Raji (cell line): Measurements from ENCODE around the gene KRTAP1-1.
"Not testable (repeated sequence)": the region's sequence is repeated elsewhere in the genome, so short reads cannot be mapped to it uniquely, and the experiment has no call there.

Experiments
- POLR2A ChIP-seq: IDR thresholded peaks from 2 replicates; pipeline ENCODE4 v1.6.1; 2011; ENCODE audit warnings: low read depth, low read length, control low read depth; ENCODE audit not compliant: insufficient read depth

Gene KRTAP1-1, protein sequence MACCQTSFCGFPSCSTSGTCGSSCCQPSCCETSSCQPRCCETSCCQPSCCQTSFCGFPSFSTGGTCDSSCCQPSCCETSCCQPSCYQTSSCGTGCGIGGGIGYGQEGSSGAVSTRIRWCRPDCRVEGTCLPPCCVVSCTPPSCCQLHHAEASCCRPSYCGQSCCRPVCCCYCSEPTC

DNA sequence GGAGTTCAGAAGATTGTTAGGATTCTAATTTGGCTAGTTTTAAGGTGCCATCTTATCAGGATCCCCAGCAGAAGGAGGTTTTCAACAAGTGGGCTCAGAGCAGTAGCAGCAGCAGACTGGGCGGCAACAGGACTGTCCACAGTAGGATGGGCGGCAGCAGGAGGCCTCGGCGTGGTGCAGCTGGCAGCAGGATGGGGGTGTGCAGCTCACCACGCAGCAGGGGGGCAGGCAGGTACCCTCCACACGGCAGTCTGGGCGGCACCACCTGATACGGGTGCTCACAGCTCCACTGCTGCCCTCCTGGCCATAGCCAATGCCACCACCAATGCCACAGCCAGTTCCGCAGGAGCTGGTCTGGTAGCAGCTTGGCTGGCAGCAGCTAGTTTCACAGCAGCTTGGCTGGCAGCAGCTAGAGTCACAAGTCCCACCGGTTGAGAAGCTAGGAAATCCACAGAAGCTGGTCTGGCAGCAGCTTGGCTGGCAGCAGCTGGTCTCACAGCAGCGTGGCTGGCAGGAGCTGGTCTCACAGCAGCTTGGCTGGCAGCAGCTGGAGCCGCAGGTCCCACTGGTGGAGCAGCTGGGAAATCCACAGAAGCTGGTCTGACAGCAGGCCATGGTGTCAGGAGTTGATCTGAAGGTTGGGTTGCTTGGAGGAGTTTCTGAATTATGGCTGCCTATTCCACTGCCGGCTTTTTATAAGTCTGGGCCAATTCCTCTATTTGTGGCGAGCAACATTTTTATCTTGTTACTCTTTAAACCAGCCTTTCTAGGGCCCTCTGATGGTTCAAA, at the start of gene KRTAP1-1:
Gene KRTAP1-1, minus strand, starts transcription at position 668 of the 789 bp plus-strand sequence. Its CDS starts 53 bp downstream, at position 615.
- not testable (repeated sequence) for TF ChIP-seq POLR2A

DNA sequence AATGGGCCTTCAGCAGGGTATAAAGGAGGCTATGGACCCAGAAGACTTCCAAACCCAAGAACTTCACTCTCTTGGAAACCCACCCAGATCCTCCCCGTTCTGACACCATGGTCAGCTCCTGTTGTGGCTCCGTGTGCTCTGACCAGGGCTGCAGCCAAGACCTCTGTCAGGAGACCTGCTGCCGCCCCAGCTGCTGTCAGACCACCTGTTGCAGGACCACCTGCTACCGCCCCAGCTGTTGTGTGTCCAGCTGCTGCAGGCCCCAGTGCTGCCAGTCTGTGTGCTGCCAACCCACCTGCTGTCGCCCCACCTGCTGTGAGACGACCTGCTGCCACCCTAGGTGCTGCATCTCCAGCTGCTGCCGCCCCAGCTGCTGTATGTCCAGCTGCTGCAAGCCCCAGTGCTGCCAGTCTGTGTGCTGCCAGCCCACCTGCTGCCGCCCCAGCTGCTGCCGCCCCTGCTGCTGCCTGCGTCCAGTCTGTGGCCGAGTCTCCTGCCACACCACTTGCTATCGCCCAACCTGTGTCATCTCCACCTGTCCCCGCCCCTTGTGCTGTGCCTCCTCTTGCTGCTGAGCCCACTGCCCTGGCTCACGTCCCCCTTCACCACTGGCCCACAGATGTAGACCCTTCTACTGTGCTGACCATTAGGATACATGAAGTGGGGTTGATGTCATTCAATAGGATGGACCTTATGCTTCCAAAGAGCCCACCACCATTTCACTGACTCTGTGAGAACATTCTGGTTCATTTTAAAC, 43.0 kb upstream of the KRTAP1-1 start, which contains the start of gene KRTAP4-7:
Gene KRTAP4-7, plus strand, starts transcription at position 51 of the 757 bp plus-strand sequence. Its CDS starts 57 bp downstream, at position 108.
- not testable (repeated sequence) for TF ChIP-seq POLR2A

DNA sequence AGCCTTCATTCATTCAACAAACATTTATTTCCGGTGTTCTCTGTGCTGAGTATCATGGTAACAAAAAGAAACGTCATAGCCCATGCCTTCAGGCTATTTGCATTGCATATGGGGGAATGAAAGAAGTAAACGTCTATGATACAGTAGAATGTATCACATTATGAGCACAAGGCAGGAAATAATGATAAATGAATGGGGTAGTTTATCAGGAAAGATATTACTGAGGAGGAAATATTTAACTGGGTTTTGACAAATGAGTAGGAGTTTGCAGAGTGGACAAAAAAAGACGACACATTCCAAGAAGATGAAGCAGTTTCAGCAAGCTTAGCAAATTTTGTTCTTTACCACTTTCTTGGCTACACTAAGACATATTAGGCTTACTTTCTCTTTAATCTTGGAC, 41.4 kb upstream of the KRTAP1-1 start:
- no peak for TF ChIP-seq POLR2A

DNA sequence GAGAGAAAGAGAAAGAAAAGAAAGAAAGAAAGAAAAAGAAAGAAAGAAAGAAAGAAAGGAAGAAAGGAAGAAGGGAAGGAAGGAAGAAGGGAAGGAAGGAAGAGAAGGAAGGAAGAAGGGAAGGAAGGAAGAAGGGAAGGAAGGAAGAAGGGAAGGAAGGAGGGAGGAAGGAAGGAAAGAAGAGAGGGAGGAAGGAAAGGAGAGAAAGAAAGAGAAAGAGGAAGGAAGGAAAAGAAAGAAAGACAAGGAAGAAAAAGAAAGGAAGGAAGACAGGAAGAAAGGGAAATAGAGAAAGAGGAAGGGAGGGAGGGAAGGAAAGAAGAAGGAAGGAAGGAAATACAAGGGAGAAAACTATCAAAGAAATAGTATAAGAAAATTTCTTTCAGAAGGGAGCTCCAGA, 35.5 kb upstream of the KRTAP1-1 start:
- no peak for TF ChIP-seq POLR2A

DNA sequence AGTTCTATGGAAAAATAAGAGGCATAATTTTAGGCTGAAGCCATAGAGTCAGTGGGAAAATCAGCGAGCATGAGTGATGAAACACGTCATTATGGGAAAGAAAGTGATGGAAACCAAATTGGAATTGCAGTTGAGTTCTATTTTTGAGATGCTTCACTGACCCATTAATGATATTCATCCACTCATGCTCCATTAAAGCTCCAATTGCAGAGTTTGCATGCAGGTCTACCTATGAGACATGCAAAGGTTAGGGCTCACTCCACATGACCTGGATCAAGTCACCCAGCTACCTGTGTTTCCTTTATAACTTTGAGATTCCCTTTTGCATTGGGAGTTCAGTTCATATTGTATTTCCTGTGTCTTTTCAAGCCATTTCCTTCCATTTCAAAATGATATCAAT, 32.4 kb upstream of the KRTAP1-1 start:
- TF ChIP-seq POLR2A = no peak

DNA sequence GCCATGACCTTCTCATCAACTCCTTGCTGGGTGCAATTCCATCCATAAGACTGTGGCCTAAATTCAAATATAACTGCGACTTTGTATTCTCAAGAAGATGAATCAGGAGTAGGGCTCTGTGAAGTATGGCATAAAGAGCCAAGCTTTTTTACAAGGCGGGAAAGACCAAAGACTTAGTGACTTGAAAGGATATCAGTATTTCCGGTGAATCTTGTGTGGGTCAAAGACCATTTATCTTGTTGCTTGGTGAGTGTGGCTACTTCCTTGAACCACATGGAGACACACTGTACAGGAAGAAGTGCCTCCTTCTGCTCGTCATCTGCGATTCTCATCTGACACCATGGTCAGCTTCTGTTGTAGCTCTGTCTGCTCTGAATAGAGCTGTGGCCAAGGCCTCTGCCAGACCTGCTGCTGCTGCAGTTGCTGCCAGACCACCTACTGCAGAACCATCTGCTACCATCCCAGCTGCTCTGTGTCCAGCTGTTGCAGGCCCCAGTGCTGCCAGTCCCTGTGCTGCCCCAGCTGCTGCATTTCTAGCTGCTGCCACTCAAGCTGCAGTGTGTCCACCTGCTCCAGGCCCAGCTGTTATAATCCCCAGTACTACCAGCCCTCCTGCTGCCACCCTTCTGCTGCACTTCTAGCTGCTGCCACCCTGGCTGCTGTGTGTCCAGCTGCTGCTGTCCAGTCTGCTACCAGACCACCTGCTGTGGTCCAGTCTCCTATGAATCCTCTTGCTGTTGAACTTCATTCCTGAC, 30.5 kb upstream of the KRTAP1-1 start:
- TF ChIP-seq POLR2A = no peak

DNA sequence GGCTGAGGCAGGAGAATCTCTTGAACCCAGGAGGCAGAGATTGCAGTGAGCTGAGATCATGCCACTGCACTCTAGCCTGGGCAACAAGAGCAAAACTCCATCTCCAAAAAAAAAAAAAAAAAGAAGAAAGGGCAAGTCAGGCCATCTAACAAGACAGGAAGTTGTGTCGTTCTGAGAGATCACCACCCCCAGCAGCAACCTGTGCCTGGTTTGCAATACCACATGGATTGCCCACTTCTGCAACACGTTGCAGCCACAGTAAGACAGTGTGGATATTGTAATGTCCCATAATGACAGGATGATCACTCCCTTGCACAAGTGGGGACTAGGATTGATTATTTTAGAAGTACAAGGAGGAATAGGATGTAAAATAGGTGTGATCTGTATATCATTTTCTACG, 27.8 kb upstream of the KRTAP1-1 start:
- no peak for TF ChIP-seq POLR2A

DNA sequence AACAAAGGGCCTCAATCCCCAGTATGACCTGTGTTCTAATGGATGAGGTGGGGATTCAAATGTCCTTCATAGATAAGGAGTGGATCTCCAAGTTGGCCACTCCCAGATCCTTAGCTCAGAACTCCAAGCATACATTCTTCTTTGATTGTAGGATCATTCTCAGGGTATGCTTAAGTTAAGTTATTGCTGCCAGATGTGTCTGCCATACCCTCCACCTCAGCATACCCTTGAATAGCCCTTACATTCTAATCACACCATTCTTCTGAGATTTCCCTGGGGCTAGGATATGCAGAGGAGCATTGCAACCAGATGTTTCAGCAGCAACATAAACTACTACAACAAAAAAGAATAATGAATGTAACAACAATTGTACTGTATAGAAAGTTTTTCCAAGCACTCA, 26.0 kb upstream of the KRTAP1-1 start:
- TF ChIP-seq POLR2A = no peak

DNA sequence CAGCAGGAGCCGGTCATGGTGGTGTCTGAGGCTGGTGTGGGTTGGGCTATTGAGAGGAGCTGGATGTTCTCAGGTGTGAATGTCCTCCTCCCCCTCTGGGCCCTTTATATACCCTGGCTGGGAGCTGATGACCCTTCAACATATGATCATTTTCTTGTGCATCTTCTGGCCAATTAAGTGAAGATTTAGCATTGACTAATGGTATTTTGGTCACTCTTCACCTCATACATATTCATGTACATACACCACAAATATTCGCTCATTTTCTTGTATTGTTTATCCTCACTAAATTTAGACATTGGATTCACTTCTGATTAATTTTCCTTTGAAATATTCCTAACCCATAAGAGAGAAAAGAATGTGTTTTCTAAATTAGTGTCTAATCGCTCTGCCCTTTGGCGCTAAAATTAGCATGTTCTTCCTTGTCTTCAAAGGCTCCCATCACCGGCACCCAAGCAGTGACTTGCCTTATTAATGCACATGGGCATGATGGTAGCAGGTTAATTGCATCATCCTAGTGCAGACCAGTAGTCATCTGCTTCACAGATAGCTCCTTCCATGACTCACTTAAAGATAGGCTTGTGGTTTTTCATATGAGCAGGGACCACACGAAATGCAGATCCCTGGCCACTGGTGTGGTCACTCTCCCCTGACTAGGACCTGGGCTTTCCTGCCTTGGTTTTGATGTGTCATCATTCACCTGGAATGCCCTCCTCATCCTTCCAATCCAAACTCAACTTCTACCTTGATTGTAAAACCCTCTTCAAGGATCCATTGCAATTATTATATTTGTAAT, 24.8 kb upstream of the KRTAP1-1 start, which contains the start of gene KRTAP2-4:
Gene KRTAP2-4, minus strand, starts transcription at position 51 of the 796 bp plus-strand sequence. Its CDS starts 34 bp downstream, at position 17.
- TF ChIP-seq POLR2A = no peak

DNA sequence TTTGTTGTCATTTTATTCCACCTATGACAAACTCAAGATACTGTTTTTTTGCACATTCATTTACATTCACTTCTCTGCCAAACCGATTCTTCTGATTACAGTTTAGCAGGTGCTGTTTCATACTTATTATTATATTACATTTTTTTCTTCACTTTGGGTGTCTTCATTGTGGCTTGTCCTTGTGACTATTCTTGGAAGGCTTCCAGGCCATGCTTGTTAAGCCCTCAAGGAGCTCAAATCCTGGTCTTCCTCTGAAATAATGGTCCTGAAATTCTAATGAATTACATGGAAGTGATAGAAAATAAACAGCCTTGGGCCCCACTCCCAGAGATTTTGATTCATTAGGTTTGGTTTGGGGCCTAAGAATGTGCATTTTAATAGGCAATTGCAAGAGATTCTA, 23.1 kb upstream of the KRTAP1-1 start:
- TF ChIP-seq POLR2A = no peak

DNA sequence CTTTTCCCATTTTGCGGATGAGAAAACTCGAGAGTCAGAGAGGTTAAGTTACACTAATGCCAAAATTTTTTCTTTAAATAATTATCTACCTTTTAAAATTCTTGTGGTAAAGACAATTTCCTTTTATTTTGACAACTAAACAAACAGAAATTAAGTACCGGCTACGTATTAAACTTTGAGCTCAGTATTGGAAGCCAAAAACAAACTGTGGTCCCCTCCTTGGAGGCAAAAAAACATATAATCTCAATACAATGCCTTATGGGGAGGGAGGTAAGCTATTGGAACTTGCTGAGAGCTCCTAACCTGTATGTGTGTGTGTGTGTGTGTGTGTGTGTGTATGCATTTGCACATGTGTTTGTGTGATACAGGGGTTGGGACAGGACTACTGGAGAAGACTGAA, 22.2 kb upstream of the KRTAP1-1 start:
- no peak for TF ChIP-seq POLR2A

DNA sequence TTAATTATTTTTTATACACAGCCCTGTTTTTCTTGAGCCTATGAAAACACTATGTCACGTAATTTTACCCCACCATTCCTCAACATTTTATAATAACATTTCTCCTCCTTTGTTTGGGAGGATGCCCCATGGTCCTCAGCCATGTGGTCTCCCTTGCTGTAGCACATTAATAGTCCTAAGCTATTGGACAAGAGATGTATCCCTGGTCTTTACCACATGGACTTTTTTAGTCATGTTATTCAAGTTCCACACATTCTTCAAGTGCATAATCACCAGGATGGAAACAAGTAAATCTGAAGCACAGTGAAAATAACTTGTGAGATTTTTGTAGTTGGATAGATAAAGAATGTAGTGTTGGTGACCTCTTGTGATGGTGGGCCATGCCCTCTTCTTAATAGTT, 20.7 kb upstream of the KRTAP1-1 start:
- no peak for TF ChIP-seq POLR2A

DNA sequence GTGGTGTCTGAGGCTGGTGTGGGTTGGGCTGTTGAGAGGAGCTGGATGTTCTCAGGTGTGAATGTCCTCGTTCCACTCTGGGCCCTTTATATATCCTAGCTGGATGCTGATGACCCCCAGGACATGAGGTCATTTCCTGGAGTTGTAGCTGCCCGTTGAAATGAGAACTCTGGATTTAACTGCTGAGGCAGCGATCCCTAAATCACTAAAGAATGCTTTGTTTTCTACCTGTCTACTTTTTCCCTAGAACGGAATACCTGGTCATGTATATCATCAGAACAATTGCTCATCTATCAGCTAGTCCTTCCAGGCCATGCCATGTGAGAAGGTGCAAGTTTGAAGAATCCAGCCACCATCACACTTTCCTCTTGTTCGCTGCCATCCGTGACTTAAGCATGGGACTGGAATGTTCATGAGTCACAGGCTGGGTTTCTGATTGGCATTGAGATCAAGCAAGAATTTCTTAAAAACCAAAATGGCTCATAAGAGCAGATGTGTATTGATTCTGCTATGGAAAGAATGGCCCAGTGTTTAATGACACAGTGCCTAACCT, 18.9 kb upstream of the KRTAP1-1 start, which contains the start of gene KRTAP2-3:
Gene KRTAP2-3, minus strand, starts transcription at position 63 of the 553 bp plus-strand sequence. CDS start 64 bp downstream, outside the sequence.
- TF ChIP-seq POLR2A = no peak

DNA sequence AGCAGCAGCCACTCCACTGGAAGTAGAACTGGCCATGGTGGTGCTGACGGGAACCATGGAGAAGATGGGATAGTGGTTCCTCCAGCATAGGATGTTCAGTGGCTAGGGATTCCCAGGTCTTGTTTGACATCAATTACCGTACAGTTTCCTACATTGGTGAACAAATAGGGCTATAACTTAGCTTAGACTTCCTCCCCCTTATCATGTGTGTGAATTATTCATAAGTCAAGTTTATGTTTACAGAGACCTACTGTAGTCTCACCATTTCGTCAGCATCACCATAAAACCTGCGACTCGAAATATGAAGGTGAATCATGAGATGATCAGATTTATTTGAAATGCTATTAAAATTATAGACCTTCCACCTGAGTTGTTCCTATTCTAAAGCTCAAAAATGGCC, 17.5 kb upstream of the KRTAP1-1 start:
- TF ChIP-seq POLR2A = no peak

DNA sequence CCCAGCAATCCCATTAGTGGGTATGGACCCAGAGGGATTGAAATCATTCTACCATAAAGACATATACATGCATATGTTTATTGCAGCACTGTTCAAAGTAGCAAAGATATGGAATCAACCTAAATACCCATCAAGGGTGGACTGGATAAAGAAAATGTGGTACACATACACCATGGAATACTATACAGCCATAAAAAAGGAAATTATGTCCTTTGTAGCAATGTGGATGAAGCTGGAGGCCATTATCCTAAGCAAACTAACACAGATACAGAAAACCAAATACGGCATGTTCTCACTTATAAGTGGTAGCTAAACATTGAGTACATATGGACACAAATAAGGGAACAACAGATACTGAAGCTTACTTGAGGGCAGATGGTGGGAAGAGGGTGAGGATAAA, 16.3 kb upstream of the KRTAP1-1 start:
- TF ChIP-seq POLR2A = no peak
